C4-2B (cell line): Measurements from ENCODE around the gene IFT81.

Experiments used
- H3K27ac ChIP-seq: fragments of 450-650 bp; 2 replicates; pipeline ENCODE4 v1.5.1; 2017
- ZFX ChIP-seq: fragments of 450-650 bp; IDR thresholded peaks from 2 replicates; pipeline ENCODE4 v1.6.1; 2017
- TF ChIP-seq, protein P1 (sequence below): fragments of 450-650 bp; conservative IDR thresholded peaks from 2 replicates; pipeline ENCODE4 v1.5.1; 2017; ENCODE audit warnings: mild to moderate bottlenecking

The IFT81 gene

DNA sequence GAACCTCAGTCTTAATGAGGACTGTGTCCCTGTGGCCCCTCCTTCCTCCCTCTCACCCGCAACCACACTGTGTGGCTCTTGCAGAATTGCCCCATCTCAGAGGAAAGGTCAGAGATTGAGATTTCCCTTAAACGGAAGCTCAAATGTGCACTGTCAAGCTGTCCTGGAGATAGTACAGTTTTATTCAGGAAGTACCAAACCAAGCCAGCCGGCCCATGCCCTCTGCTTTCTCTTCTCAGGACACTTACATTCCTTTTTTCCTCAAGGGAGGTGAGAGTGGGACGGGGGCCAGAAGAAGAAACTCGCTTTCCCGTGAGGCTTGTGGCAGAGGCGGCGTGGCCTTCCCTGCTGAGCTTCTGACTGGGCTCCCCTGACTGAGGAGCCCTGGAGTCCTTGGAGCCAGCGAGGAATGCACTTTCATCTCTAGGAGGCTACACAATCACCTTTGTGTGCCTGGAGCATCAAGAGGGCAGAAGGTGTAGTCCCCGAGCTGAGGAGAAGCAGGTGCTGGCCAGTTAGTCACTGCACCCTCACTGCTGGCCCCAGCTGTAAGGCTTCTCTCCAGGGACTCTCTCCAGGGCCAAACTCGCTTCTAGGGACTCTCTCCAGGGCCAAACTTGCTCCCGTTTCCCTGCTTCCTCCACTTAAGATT, 132.7 kb downstream of the IFT81 start:
- TF ChIP-seq, protein P1, sequence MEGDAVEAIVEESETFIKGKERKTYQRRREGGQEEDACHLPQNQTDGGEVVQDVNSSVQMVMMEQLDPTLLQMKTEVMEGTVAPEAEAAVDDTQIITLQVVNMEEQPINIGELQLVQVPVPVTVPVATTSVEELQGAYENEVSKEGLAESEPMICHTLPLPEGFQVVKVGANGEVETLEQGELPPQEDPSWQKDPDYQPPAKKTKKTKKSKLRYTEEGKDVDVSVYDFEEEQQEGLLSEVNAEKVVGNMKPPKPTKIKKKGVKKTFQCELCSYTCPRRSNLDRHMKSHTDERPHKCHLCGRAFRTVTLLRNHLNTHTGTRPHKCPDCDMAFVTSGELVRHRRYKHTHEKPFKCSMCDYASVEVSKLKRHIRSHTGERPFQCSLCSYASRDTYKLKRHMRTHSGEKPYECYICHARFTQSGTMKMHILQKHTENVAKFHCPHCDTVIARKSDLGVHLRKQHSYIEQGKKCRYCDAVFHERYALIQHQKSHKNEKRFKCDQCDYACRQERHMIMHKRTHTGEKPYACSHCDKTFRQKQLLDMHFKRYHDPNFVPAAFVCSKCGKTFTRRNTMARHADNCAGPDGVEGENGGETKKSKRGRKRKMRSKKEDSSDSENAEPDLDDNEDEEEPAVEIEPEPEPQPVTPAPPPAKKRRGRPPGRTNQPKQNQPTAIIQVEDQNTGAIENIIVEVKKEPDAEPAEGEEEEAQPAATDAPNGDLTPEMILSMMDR: no peak
- TF ChIP-seq ZFX: no peak

DNA sequence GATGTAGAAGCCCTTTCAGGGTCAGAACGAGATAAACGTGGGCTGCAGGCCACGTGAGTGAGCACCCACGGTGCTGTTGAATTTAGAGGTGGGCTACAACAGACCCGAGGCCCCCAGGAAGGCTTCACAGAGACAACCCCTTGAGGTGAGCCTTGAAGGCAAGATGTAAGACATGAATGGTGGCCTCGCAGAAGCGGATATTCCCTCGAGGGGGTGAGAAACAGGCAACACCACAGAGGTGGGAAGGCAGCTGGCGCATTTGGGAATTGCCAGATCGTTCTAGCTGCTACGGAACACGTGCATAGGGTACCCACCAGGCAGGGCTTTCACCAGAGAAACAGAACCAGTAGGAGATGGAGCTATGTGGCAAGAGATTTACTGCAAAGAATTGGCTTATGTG, 134.3 kb downstream of the IFT81 start:
- no peak for TF ChIP-seq ZFX
- TF ChIP-seq, protein P1: no peak
- H3K27ac ChIP-seq: no peak overlapping the region

More for the DNA sequence above, 132.7 kb downstream of the IFT81 start:
- no peak overlapping the region for H3K27ac ChIP-seq

DNA sequence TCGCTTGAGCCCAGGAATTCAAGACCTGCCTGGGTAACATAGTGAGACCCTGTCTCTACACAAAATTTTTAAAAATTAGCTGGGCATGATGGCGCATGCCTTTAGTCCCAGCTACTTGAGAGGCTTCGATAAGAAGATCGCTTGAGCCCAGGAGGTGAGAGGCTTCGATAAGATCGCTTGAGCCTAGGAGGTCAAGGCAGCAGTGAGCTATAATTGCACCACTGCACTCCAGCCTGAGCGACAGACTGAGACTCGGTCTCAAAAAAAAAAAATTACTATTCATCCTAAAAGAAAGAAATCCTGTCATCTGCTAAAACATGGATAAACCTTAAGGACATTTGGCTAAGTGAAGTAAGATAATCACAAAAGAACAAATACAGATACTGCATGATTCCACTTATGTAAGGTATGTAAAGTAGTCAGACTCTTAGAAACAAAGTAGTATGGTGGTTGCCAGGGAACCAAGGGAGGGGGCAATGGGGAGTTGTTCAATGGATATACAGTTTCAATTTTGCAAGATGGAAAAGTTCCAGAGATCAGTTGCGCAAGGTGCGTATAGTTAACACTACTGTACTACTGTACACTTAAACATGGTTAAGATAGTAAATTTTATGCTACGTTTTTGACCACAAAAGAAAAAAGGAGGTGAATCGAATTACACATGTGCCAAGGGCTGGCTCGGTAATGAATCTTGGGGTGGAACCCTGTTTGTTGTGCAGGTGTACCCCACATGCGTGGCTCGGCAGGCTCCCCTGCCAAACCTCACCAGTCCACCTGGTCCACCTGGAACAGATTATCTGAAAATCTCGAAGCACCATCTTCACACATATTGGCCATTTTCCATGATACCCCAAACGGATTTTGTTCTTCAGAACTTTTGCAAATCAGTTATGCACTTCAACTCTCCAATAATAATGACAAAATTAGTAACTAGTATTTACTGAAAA, 138.6 kb downstream of the IFT81 start:
- H3K27ac ChIP-seq: no peak overlapping the region
- TF ChIP-seq ZFX: no peak
- TF ChIP-seq, protein P1: no peak

DNA sequence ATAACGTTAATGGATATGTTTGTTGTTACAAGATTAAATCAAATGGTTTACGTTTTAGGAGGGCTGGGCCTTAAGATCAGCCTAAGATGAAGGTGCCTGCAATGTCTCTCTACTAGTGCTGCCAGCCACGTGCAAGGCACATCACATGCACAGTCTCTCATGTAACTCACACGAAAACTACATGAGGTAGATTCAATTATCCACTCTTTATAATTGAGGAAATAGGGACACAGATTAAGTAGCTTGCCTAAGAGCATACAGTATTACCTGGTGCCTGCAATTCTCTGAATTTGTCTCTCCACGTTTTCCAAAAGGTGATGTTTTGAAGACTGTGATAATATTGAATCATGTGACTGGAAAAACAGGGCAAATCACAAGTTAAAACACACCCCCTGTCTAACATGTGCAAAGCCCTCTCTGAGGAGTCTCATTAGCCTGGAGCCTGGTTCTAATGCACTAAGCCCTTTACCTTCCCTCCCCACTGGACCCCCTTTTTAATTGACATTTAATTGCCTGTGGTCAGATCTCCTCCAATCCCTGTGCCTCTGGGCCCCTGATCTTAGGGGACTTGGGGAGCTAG, 142.3 kb downstream of the IFT81 start:
- H3K27ac ChIP-seq: no peak overlapping the region
- TF ChIP-seq, protein P1: no peak
- TF ChIP-seq ZFX: no peak

DNA sequence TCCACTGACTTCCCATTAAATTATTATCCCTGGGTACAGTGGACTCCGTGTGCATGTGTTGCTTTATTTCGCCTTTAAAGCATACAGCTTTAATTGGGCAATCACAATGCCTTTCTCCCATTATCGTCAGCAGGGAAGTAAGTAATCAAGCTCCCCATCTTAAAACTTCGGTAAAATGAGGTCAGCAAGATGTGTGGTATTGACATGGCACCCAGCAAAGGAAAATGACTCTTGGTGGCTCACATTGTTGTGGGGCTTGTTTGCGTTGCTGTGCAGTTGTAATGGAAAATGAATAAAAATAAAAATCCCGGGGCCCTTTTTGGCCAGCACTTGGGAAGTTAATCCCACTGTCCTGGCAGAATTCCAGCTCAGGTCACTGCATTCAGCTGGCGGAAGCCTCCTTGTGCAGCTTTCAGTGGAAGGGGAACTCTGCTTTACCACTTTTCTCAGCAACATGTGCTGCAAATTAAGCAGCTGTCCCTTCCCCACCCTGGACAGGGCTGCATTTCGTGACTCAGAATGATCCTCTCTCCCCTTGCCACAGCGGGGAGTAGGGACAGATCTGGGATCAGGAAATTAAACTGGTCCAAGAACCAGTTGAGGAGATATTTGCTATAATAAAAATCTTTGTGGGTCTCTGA, 142.9 kb downstream of the IFT81 start:
- no peak for TF ChIP-seq ZFX
- TF ChIP-seq, protein P1: no peak
- no peak overlapping the region for H3K27ac ChIP-seq
